GM12873 (cell line): ENCODE measurements around the gene IAH1.

Source experiments
- TF ChIP-seq, protein P1 (sequence below): IDR thresholded peaks from 2 replicates; pipeline ENCODE4 v1.5.1; 2012; ENCODE audit warnings: low read depth, mild to moderate bottlenecking, moderate library complexity, low read length, control low read depth; ENCODE audit not compliant: insufficient read depth; ENCODE audit errors: missing control alignments

Gene IAH1

GRCh38 chr2:9488583-9489547, 14.5 kb downstream of the IAH1 start:
- TF ChIP-seq, protein P1, sequence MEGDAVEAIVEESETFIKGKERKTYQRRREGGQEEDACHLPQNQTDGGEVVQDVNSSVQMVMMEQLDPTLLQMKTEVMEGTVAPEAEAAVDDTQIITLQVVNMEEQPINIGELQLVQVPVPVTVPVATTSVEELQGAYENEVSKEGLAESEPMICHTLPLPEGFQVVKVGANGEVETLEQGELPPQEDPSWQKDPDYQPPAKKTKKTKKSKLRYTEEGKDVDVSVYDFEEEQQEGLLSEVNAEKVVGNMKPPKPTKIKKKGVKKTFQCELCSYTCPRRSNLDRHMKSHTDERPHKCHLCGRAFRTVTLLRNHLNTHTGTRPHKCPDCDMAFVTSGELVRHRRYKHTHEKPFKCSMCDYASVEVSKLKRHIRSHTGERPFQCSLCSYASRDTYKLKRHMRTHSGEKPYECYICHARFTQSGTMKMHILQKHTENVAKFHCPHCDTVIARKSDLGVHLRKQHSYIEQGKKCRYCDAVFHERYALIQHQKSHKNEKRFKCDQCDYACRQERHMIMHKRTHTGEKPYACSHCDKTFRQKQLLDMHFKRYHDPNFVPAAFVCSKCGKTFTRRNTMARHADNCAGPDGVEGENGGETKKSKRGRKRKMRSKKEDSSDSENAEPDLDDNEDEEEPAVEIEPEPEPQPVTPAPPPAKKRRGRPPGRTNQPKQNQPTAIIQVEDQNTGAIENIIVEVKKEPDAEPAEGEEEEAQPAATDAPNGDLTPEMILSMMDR: no peak

GRCh38 chr2:9490789-9491188, 16.4 kb downstream of the IAH1 start:
- TF ChIP-seq, protein P1: no peak

DNA sequence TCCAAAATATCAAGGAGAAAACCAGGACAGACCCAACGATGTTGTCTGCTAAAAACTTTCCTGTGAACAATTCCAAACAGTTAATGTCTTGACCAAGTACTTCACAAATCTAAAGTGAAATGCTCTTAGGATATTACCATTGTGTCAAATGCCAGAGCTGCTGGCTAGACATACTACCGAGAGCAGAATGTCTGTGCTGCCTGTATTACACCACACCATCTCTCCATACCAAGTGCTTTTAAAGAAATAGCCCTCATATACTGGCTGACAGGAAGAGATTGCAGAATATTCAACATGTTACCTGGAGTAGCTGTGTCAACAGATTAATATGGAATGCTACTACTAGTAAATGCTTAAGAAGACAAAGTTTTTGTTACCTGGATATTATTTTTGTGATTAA, 18.6 kb downstream of the IAH1 start:
- TF ChIP-seq, protein P1: no peak

DNA sequence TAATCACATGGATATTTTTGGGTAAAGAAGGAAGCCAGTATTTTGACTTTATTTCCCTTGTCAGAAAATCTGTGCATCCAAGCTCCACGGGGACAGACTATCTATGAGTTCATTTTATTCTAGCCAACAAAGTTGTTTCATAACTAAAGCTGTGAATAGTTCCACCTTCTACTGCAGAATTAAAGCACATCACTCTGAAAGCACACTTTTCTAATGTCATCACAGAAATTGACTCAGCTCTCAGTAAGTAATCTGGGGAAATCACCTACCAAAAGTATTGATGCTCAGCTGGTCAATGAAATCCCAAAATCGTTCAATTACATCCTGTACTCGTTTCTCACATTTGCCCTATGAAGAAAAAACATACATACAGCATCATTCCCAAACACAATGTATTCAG, 19.1 kb downstream of the IAH1 start:
- TF ChIP-seq, protein P1: no peak

DNA sequence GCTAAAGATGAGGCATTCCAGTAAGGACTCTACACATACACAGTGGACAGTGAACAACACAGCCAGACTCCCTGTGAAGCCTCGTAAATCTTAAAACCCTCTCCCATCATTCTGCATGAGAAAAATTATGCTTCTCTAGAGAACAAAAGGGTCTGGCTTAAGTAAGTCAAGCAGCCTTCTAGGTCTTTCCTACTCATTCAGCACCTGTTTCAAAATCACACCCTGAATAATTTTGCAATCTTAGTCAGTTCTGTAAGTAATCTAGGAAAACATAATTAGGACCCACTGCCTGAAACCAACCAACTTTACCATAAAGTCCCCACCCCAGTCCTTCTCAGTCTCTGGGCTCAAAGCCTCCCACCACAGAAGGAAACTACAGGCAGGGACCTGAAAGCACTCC, 19.7 kb downstream of the IAH1 start:
- TF ChIP-seq, protein P1: no peak

DNA sequence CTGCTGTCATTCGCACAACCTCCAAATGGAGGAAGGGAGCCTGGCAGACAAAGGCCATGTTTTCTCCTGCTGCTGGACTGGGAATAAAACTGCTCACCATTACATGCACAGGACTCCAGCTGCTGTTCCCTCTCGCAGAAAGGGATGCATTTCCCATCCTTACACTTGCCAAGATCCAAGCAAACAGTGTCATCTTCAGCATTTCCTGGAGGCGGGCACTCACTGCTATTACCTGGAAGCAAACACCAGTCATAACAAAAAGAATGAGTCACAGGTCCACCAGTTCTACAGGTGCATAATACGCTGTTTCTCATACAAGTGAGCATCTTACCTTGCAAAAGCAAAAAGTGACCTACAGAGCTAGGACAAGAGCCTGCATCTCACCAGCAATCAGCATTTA, 22.7 kb downstream of the IAH1 start:
- TF ChIP-seq, protein P1: no peak

DNA sequence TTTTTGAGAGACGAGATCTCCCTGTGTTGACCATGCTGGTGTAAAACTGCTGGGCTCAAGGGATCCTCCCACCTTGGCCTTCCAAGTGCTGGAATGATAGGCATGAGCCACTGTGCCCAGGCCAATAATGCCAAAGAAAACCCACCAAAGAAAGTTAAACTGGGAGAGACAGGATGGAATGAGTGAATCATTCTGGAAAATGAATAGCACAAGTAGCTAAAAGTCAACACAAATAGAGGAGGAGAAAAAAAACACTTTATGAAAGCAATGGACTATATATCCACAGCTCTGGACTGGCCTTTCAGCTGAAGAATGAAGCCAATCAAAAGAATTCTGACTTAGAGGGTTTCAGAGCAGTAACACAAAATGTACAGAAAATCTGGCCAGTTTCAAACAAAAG, 23.9 kb downstream of the IAH1 start:
- TF ChIP-seq, protein P1: no peak
